Measurements from ENCODE around the gene MUC4. TPM values are rescaled to one million over a fixed set of nuclear protein-coding genes. Genes with fewer than 3 reads are reported as not detected.

Gene MUC4
- total RNA-seq, 1 experiment from 2014 or later, result not detected

DNA sequence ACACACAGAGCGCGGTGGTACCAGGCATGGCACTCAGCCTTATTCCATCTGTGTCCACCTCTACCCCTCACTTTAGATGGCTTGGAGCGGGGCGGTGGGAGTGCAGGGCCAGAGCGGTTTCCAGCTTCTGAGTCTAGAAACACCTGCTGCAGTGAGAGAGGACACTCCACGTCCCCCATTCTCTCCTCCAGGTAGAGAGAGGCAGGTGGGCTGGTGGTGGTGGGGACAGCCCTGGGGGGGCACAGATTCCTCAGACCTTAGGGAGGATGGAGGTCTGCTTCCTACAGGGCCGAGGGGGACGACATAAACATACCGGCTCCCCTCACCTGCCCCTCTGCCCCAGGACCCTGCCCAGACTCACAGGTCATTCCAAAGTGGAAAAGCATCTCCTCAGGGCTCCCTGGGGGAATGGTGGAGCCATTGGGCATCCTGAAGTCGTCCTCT lies 50.6 kb downstream of the MUC4 start:
- no peak for ATAC-seq
- H3K9ac ChIP-seq (ENCODE audit: low read length), result no peak overlapping the region
- H4K20me1 ChIP-seq (ENCODE audit: low read length), result no peaks in the 10 kb centered on the region
- H3K27ac ChIP-seq (ENCODE audit: low read length), result no peak overlapping the region
- no peak for TF ChIP-seq CTCF (conservative IDR thresholded peaks at IDR 0.05; ENCODE audit: low read depth, low read length)
- no peak for TF ChIP-seq EZH2 (IDR thresholded peaks at IDR 0.05; ENCODE audit: low read length, unreplicated experiment)
- TF ChIP-seq EZH2phosphoT487 (IDR thresholded peaks at IDR 0.05; ENCODE audit: borderline replicate concordance, low read length), result no peak
- no peak overlapping the region for H2AFZ ChIP-seq (ENCODE audit: low read length)
- H3K9me3 ChIP-seq (ENCODE audit: low read length), result no peaks in the 10 kb centered on the region
- H3K79me2 ChIP-seq (ENCODE audit: low read length), result no peaks in the 10 kb centered on the region
- no peaks in the 10 kb centered on the region for H3K9me2 ChIP-seq (replicated peaks; ENCODE audit: low read length)
- no peak overlapping the region for H3K4me3 ChIP-seq (ENCODE audit: low read length)
- H3K4me1 ChIP-seq (ENCODE audit: insufficient read depth, low read length), result no peaks in the 10 kb centered on the region
- no TSS peak for BruUV-seq (replicated peaks)
- H3K27me3 ChIP-seq (ENCODE audit: low read length), result peaks cover 14% of the 10 kb centered on the region; the same call in 1 of the 2 replicates
- ChIA-PET POLR2A (ENCODE audit: unreplicated experiment) (no interaction called here), CTCF (no interaction called here)
- H3K36me3 ChIP-seq (ENCODE audit: low read depth, low read length), result no peaks in the 10 kb centered on the region
- no peak for DNase-seq
- no peaks in the 10 kb centered on the region for H3F3A ChIP-seq (ENCODE audit: low read length, unreplicated experiment)
- intact Hi-C loops (cut with micrococcal nuclease), result no loop called here
- H3K4me2 ChIP-seq (ENCODE audit: low read length), result no peak overlapping the region

- ATAC-seq (no peak), DNase-seq (no peak)
- TF ChIP-seq CTCF (conservative IDR thresholded peaks at IDR 0.05; ENCODE audit: low read depth, low read length), result no peak
- H3K36me3 ChIP-seq (ENCODE audit: low read depth, low read length), result no peaks in the 10 kb centered on the region
- CTCF ChIA-PET, result no interaction called here
- no peak overlapping the region for H3K27ac ChIP-seq (ENCODE audit: low read length)
- H3K4me2 ChIP-seq (ENCODE audit: low read length), result no peak overlapping the region
- no peaks in the 10 kb centered on the region for H3K9me3 ChIP-seq (ENCODE audit: low read length)
- H3K9me2 ChIP-seq (replicated peaks; ENCODE audit: low read length), result no peaks in the 10 kb centered on the region
- BruUV-seq (replicated peaks), result no TSS peak
- peaks cover 14% of the 10 kb centered on the region; the same call in 1 of the 2 replicates for H3K27me3 ChIP-seq (ENCODE audit: low read length)
- no peak overlapping the region for H3K4me3 ChIP-seq (ENCODE audit: low read length)
- H3K79me2 ChIP-seq (ENCODE audit: low read length), result no peaks in the 10 kb centered on the region
- no peaks in the 10 kb centered on the region for H4K20me1 ChIP-seq (ENCODE audit: low read length)
- H2AFZ ChIP-seq (ENCODE audit: low read length), result no peak overlapping the region
- POLR2A ChIA-PET (ENCODE audit: unreplicated experiment), result no interaction called here
- H3K4me1 ChIP-seq (ENCODE audit: insufficient read depth, low read length), result no peaks in the 10 kb centered on the region
- H3F3A ChIP-seq (ENCODE audit: low read length, unreplicated experiment), result no peaks in the 10 kb centered on the region
- intact Hi-C loops (cut with micrococcal nuclease), result no loop called here
- no peak overlapping the region for H3K9ac ChIP-seq (ENCODE audit: low read length)
Observed at GRCh38 chr3:195760345-195761122, 51.2 kb downstream of the MUC4 start.

DNA sequence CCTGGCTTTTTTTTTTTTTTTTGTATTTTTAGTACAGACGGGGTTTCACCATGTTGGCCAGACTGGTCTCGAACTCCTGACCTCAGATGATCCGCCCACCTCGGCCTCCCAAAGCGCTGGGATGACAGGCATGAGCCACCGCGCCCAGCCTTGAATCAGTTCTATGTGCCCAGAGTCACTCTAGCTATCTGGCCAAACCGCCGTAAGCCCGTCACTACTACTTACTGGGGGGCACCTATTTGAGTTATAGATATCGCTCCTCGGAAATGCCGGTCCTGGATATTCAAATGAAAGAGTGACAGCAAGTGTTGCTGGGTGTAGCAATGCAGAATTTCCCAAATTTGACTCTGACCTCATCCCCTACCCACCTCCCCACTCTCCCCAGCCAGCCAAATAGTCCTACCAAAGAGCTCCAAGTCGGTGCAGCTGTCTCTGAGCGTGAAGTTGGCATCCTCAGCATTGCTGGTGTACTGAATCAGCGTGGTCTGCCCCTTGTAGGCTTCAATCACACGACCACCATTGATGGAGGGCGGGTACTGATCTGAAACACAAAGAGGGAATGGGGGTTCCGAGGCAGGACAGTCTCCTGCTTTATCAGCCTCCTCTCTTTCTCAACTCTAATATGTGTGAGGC lies 52.9 kb downstream of the MUC4 start:
- no peak overlapping the region for H2AFZ ChIP-seq (ENCODE audit: low read length)
- no peaks in the 10 kb centered on the region for H3K36me3 ChIP-seq (ENCODE audit: low read depth, low read length)
- CTCF ChIA-PET, result no interaction called here
- intact Hi-C loops (cut with micrococcal nuclease), result no loop called here
- ATAC-seq (no peak), DNase-seq (no peak)
- POLR2A ChIA-PET (ENCODE audit: unreplicated experiment), result no interaction called here
- no peak overlapping the region for H3K9ac ChIP-seq (ENCODE audit: low read length)
- no peaks in the 10 kb centered on the region for H4K20me1 ChIP-seq (ENCODE audit: low read length)
- no peak overlapping the region for H3K4me2 ChIP-seq (ENCODE audit: low read length)
- H3K4me3 ChIP-seq (ENCODE audit: low read length), result no peak overlapping the region
- H3K9me2 ChIP-seq (replicated peaks; ENCODE audit: low read length), result no peaks in the 10 kb centered on the region
- no peak overlapping the region for H3K27ac ChIP-seq (ENCODE audit: low read length)
- no peak for TF ChIP-seq CTCF (conservative IDR thresholded peaks at IDR 0.05; ENCODE audit: low read depth, low read length)
- no peak for TF ChIP-seq EZH2 (IDR thresholded peaks at IDR 0.05; ENCODE audit: low read length, unreplicated experiment)
- no peak for TF ChIP-seq EZH2phosphoT487 (IDR thresholded peaks at IDR 0.05; ENCODE audit: borderline replicate concordance, low read length)
- H3F3A ChIP-seq (ENCODE audit: low read length, unreplicated experiment), result no peaks in the 10 kb centered on the region
- H3K79me2 ChIP-seq (ENCODE audit: low read length), result no peaks in the 10 kb centered on the region
- BruUV-seq (replicated peaks), result no TSS peak
- H3K9me3 ChIP-seq (ENCODE audit: low read length), result no peaks in the 10 kb centered on the region
- H3K4me1 ChIP-seq (ENCODE audit: insufficient read depth, low read length), result no peaks in the 10 kb centered on the region
- peaks cover 14% of the 10 kb centered on the region; the same call in 1 of the 2 replicates for H3K27me3 ChIP-seq (ENCODE audit: low read length)
